Endothelial cell (in vitro differentiated cells): ENCODE measurements around the gene RAB3GAP2. TPM values are rescaled to one million over a fixed set of nuclear protein-coding genes. Genes with fewer than 3 reads are reported as not detected.
A peak's percentile ranks its signal among the peaks of the same experiment; 100 is the strongest.

Source experiments
- DNase-seq: peaks from one replicate; pipeline ENCODE4 v3.0.0; 2021; ENCODE audit warnings: low spot score
- H3K27ac Mint-ChIP-seq: one replicate; pipeline ENCODE4 v1.8.0; 2021; ENCODE audit warnings: mixed read lengths, inconsistent platforms; ENCODE audit not compliant: unreplicated experiment
- H3K27me3 Mint-ChIP-seq: one replicate; pipeline ENCODE4 v1.8.0; 2021; ENCODE audit warnings: mild to moderate bottlenecking, moderate library complexity, mixed read lengths, inconsistent platforms; ENCODE audit not compliant: unreplicated experiment
- H3K36me3 Mint-ChIP-seq: one replicate; pipeline ENCODE4 v1.8.0; 2021; ENCODE audit warnings: mild to moderate bottlenecking, low read depth, mixed read lengths, inconsistent platforms; ENCODE audit not compliant: unreplicated experiment
- H3K4me1 Mint-ChIP-seq: one replicate; pipeline ENCODE4 v1.8.0; 2021; ENCODE audit warnings: mild to moderate bottlenecking, mixed read lengths, inconsistent platforms; ENCODE audit not compliant: unreplicated experiment
- H3K4me3 Mint-ChIP-seq: one replicate; pipeline ENCODE4 v1.8.0; 2021; ENCODE audit warnings: mild to moderate bottlenecking, mixed read lengths, inconsistent platforms; ENCODE audit not compliant: unreplicated experiment
- H3K9me3 Mint-ChIP-seq: one replicate; pipeline ENCODE4 v1.8.0; 2021; ENCODE audit warnings: mixed read lengths, inconsistent platforms; ENCODE audit not compliant: unreplicated experiment
- total RNA-seq: library from RNA; stranded (reverse); fragmentation: NEBNext Ultra II Directional; extraction: Animal tissue kit (Norgen Biotek cat#: 25700); gene quantifications from one replicate; pipeline ENCODE4 v1.2.1, GENCODE V29; 2021; ENCODE audit not compliant: unreplicated experiment
- TF ChIP-seq, protein P1 (sequence below): fragments of 200-600 bp; sonication (generic); IDR thresholded peaks from one replicate; pipeline ENCODE4 v1.5.0; 2021; ENCODE audit warnings: antibody characterized with exemption; ENCODE audit not compliant: unreplicated experiment

Gene RAB3GAP2
- total RNA-seq, 1 donor from 2014 or later: 34.5 TPM

DNA sequence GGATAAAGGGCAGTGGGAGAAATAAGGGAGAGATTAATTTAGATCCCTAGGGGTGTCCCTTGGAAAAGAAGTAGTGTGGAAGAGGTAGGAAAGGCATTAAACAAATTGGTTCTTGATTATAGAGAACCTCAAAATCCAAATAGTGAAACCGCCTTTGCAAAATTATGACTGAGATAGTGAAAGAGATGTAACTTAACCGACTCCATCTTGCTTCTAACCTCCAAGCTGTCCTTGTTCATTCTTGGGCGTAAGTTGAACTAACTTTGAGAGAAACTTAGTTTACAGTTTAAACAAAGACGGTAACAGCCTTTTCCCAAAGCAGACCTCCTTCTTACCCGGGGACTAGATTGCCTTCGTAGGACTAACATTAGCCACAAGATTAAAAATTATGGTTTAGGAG lies 3.2 kb upstream of the RAB3GAP2 start:
- Mint-ChIP-seq H3K9me3 (no peaks in the 10 kb centered on the region), H3K4me3 (no peak overlapping the region), H3K4me1 (peaks cover 7% of the 10 kb centered on the region), H3K27ac (no peak overlapping the region), H3K27me3 (peaks cover 2% of the 10 kb centered on the region), H3K36me3 (no peaks in the 10 kb centered on the region)
- no peak for DNase-seq
- TF ChIP-seq, protein P1, sequence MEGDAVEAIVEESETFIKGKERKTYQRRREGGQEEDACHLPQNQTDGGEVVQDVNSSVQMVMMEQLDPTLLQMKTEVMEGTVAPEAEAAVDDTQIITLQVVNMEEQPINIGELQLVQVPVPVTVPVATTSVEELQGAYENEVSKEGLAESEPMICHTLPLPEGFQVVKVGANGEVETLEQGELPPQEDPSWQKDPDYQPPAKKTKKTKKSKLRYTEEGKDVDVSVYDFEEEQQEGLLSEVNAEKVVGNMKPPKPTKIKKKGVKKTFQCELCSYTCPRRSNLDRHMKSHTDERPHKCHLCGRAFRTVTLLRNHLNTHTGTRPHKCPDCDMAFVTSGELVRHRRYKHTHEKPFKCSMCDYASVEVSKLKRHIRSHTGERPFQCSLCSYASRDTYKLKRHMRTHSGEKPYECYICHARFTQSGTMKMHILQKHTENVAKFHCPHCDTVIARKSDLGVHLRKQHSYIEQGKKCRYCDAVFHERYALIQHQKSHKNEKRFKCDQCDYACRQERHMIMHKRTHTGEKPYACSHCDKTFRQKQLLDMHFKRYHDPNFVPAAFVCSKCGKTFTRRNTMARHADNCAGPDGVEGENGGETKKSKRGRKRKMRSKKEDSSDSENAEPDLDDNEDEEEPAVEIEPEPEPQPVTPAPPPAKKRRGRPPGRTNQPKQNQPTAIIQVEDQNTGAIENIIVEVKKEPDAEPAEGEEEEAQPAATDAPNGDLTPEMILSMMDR: no peak

DNA sequence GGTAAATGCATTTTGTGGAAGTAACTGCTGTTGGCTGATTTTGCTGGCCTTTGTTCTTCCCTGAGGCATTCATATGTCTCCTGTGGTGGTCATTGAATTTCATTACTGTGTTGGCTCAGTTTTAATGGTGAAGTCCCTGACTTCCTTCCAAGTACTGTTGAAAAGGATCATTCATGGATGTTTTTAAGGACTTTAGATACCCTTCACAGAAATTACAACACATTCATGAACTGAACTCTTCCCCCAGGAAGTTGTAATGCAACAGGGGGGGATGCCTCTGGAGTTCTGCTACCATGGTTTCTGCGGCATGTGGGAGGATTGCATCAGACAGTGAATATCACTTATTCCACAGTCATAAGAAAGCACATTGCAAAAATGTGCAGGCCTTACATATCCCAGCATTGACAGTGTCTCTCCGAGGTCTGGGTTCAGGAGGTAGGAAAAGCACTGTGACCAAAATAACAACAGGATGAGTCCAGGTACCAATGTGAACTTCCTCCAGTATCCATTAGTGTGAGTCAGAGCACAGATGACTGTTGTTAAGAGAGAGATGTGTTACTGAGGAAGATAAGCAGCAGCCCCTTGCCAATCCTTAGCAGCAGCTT lies 2.1 kb upstream of the RAB3GAP2 start:
- Mint-ChIP-seq H3K27ac (no peak overlapping the region), H3K9me3 (no peaks in the 10 kb centered on the region), H3K27me3 (peaks cover 2% of the 10 kb centered on the region), H3K4me1 (peaks cover 7% of the 10 kb centered on the region), H3K36me3 (no peaks in the 10 kb centered on the region), H3K4me3 (no peak overlapping the region)
- no peak for DNase-seq
- TF ChIP-seq, protein P1: no peak

DNA sequence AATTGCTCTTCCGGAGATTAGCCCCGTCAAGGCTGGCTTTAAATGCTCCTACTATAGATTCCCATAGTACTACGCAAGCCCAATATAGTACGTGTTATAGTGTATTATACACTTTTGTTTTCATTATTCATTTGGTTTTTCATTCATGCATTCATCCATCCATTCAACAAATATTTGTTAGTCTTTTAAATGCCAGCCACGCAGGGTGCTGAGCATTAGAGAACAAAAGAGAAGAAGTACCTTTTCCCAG lies 513 bp upstream of the RAB3GAP2 start:
- peaks cover 2% of the 10 kb centered on the region for H3K27me3 Mint-ChIP-seq
- TF ChIP-seq, protein P1: no peak
- no peak overlapping the region for H3K4me3 Mint-ChIP-seq
- no peaks in the 10 kb centered on the region for H3K9me3 Mint-ChIP-seq
- peaks cover 2% of the 10 kb centered on the region for H3K4me1 Mint-ChIP-seq
- DNase-seq: no peak
- peak overlapping the region; percentile 81 for H3K27ac Mint-ChIP-seq
- no peaks in the 10 kb centered on the region for H3K36me3 Mint-ChIP-seq

DNA sequence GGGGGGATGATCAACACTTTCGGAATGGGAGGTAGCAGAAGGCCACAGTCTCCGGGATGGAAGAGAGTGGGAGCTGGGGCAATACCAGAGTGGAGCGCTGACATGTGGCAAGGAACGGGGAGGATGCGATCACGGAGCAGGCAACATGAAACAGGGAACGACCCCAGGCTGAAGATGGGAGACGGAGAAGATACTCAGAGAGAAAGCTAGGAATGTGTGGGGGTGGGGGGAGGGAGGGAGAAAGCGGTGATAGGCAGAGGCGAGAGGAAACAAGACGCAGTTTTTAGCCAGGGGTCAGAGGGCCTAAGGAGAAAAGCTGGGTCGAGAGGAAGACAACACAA lies 577 bp downstream of the RAB3GAP2 start:
- no peak overlapping the region for H3K27ac Mint-ChIP-seq
- H3K4me1 Mint-ChIP-seq: peaks cover 2% of the 10 kb centered on the region
- H3K27me3 Mint-ChIP-seq: peaks cover 2% of the 10 kb centered on the region
- no peaks in the 10 kb centered on the region for H3K9me3 Mint-ChIP-seq
- DNase-seq: peak; percentile 13
- peaks cover 4% of the 10 kb centered on the region for H3K36me3 Mint-ChIP-seq
- TF ChIP-seq, protein P1: no peak
- H3K4me3 Mint-ChIP-seq: no peak overlapping the region

DNA sequence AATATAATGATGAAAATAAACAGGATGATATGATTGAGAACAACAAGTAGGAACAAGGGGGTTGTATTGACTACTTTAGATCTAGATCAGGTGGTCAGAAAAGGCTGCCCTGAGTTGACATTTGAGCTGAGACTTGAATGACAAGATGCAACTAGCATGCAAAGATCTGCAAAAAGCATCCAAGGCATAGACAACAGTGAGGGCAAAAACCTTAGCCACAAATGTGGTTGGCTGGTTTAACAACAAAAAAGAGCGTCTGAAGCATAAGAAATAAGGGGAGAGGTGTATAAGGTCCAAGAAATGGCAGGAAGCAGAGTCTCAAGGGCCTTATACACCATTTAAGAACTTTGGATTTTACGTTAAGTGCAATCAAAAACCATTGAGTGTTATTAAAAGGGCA lies 3.2 kb downstream of the RAB3GAP2 start:
- DNase-seq: no peak
- H3K27ac Mint-ChIP-seq: no peak overlapping the region

More for the DNA sequence above, 3.2 kb downstream of the RAB3GAP2 start:
- TF ChIP-seq, protein P1: no peak
- Mint-ChIP-seq H3K27me3 (peaks cover 2% of the 10 kb centered on the region), H3K4me1 (peaks cover 2% of the 10 kb centered on the region), H3K36me3 (peaks cover 10% of the 10 kb centered on the region), H3K9me3 (no peaks in the 10 kb centered on the region), H3K4me3 (no peak overlapping the region)
